Measurements from ENCODE around the gene IL12RB2. TPM values are rescaled to one million over a fixed set of nuclear protein-coding genes. Genes with fewer than 3 reads are reported as not detected.

Gene IL12RB2
- total and polyA plus RNA-seq, 5 donors: 0.05 to 0.33 (median 0.23) TPM

- H3K4me3 ChIP-seq (ENCODE audit: low read length): no peak overlapping the region
- WGBS: 37% methylated on average over 3 of the region's 3 CpGs
Measured at GRCh38 chr1:67376381-67376780, 68.7 kb downstream of the IL12RB2 start.

GRCh38 chr1:67377253-67377652 is 69.6 kb downstream of the IL12RB2 start:
- DNase-seq (no peak), ATAC-seq (no peak)
- Histone ChIP-seq H3K27me3 (ENCODE audit: control insufficient read depth, insufficient read depth) (no peaks in the 10 kb centered on the region), H3K27ac (ENCODE audit: low read length) (no peak overlapping the region), H3K9me3 (ENCODE audit: control insufficient read depth, low read length) (no peaks in the 10 kb centered on the region), H3K4me1 (ENCODE audit: control insufficient read depth, insufficient read depth, low read length) (no peaks in the 10 kb centered on the region), H3K4me3 (ENCODE audit: low read length) (no peak overlapping the region)
- intact Hi-C loops (cut with DNase I): no loop called here
- WGBS: 86% methylated on average over 1 of the region's 1 CpG

More at GRCh38 chr1:67376381-67376780, 68.7 kb downstream of the IL12RB2 start:
- intact Hi-C loops (cut with DNase I): no loop called here
- H3K27me3 ChIP-seq (ENCODE audit: control insufficient read depth, insufficient read depth): no peaks in the 10 kb centered on the region
- no peak for DNase-seq
- H3K4me1 ChIP-seq (ENCODE audit: control insufficient read depth, insufficient read depth, low read length): no peaks in the 10 kb centered on the region
- H3K9me3 ChIP-seq (ENCODE audit: control insufficient read depth, low read length): no peaks in the 10 kb centered on the region
- ATAC-seq: no peak
- H3K27ac ChIP-seq (ENCODE audit: low read length): no peak overlapping the region

- no peaks in the 10 kb centered on the region for H3K27me3 ChIP-seq (ENCODE audit: control insufficient read depth, insufficient read depth)
- H3K4me1 ChIP-seq (ENCODE audit: control insufficient read depth, insufficient read depth, low read length): peaks cover 1% of the 10 kb centered on the region
- ATAC-seq (no peak), DNase-seq (no peak)
- WGBS: 52% methylated on average over 4 of the region's 4 CpGs
- no peak overlapping the region for H3K27ac ChIP-seq (ENCODE audit: low read length)
- intact Hi-C loops (cut with DNase I): no loop called here
- H3K9me3 ChIP-seq (ENCODE audit: control insufficient read depth, low read length): no peaks in the 10 kb centered on the region
- no peak overlapping the region for H3K4me3 ChIP-seq (ENCODE audit: low read length)
Measured at GRCh38 chr1:67381154-67381553, 73.5 kb downstream of the IL12RB2 start.

- ATAC-seq: no peak
- WGBS: 67% methylated on average over 1 of the region's 1 CpG
- Histone ChIP-seq H3K4me3 (ENCODE audit: low read length) (no peak overlapping the region), H3K4me1 (ENCODE audit: control insufficient read depth, insufficient read depth, low read length) (peaks cover 1% of the 10 kb centered on the region), H3K27me3 (ENCODE audit: control insufficient read depth, insufficient read depth) (no peaks in the 10 kb centered on the region), H3K27ac (ENCODE audit: low read length) (no peak overlapping the region), H3K9me3 (ENCODE audit: control insufficient read depth, low read length) (no peaks in the 10 kb centered on the region)
- intact Hi-C loops (cut with DNase I): no loop called here
- DNase-seq: no peak
Measured at GRCh38 chr1:67382292-67382691, 74.6 kb downstream of the IL12RB2 start.

- no peak for ATAC-seq
- WGBS: 88% methylated on average over 2 of the region's 2 CpGs
- intact Hi-C loops (cut with DNase I): no loop called here
Measured at GRCh38 chr1:67383999-67384638, 76.4 kb downstream of the IL12RB2 start.

GRCh38 chr1:67390041-67390887 is 82.6 kb downstream of the IL12RB2 start:
- 91% methylated on average over 3 of the region's 3 CpGs for WGBS
- no peak overlapping the region for H3K4me3 ChIP-seq (ENCODE audit: low read length)
- H3K9me3 ChIP-seq (ENCODE audit: control insufficient read depth, low read length): no peaks in the 10 kb centered on the region
- intact Hi-C loops (cut with DNase I): loop anchor here in 1 of 4 donors (10.0 kb wide), 1 partner anchor 75 kb away; no protein-coding TSS in a partner anchor
- H3K4me1 ChIP-seq (ENCODE audit: control insufficient read depth, insufficient read depth, low read length): peaks cover 6% of the 10 kb centered on the region
- DNase-seq: no peak
- no peaks in the 10 kb centered on the region for H3K27me3 ChIP-seq (ENCODE audit: control insufficient read depth, insufficient read depth)
- no peak for ATAC-seq
- no peak overlapping the region for H3K27ac ChIP-seq (ENCODE audit: low read length)

More at GRCh38 chr1:67383999-67384638, 76.4 kb downstream of the IL12RB2 start:
- H3K4me1 ChIP-seq (ENCODE audit: control insufficient read depth, insufficient read depth, low read length): peaks cover 1% of the 10 kb centered on the region
- H3K27me3 ChIP-seq (ENCODE audit: control insufficient read depth, insufficient read depth): no peaks in the 10 kb centered on the region
- H3K27ac ChIP-seq (ENCODE audit: low read length): no peak overlapping the region
- no peak for DNase-seq
- no peaks in the 10 kb centered on the region for H3K9me3 ChIP-seq (ENCODE audit: control insufficient read depth, low read length)
- H3K4me3 ChIP-seq (ENCODE audit: low read length): no peak overlapping the region

- WGBS: 51% methylated on average over 12 of the region's 12 CpGs
- DNase-seq (peak; percentile 32 to 68 (median 58)), ATAC-seq (peak; percentile 73 to 80)
- Histone ChIP-seq H3K27me3 (ENCODE audit: control insufficient read depth, insufficient read depth) (no peaks in the 10 kb centered on the region), H3K4me1 (ENCODE audit: control insufficient read depth, insufficient read depth, low read length) (peaks cover 6% of the 10 kb centered on the region), H3K4me3 (ENCODE audit: low read length) (no peak overlapping the region), H3K9me3 (ENCODE audit: control insufficient read depth, low read length) (no peaks in the 10 kb centered on the region), H3K27ac (ENCODE audit: low read length) (peak overlapping the region; percentile 51)
- intact Hi-C loops (cut with DNase I): loop anchor here in 1 of 4 donors (10.0 kb wide), 1 partner anchor 72 kb away; no protein-coding TSS in a partner anchor
Measured at GRCh38 chr1:67393240-67393639, 85.6 kb downstream of the IL12RB2 start.

GRCh38 chr1:67393737-67394136 is 86.1 kb downstream of the IL12RB2 start:
- intact Hi-C loops (cut with DNase I): loop anchor here in 1 of 4 donors (10.0 kb wide), 1 partner anchor 71 kb away; no protein-coding TSS in a partner anchor
- Histone ChIP-seq H3K4me1 (ENCODE audit: control insufficient read depth, insufficient read depth, low read length) (peaks cover 6% of the 10 kb centered on the region), H3K27ac (ENCODE audit: low read length) (peak overlapping the region; percentile 51), H3K9me3 (ENCODE audit: control insufficient read depth, low read length) (no peaks in the 10 kb centered on the region), H3K4me3 (ENCODE audit: low read length) (no peak overlapping the region), H3K27me3 (ENCODE audit: control insufficient read depth, insufficient read depth) (no peaks in the 10 kb centered on the region)
- 67% methylated on average over 3 of the region's 3 CpGs for WGBS
- peak in 1 of 2 donors; percentile 20 for ATAC-seq
- no peak for DNase-seq

GRCh38 chr1:67394548-67394947 is 86.9 kb downstream of the IL12RB2 start:
- H3K4me1 ChIP-seq (ENCODE audit: control insufficient read depth, insufficient read depth, low read length): peaks cover 6% of the 10 kb centered on the region
- H3K27me3 ChIP-seq (ENCODE audit: control insufficient read depth, insufficient read depth): no peaks in the 10 kb centered on the region
- 97% methylated on average over 4 of the region's 4 CpGs for WGBS
- DNase-seq: no peak
- ATAC-seq: no peak
- H3K27ac ChIP-seq (ENCODE audit: low read length): no peak overlapping the region
- intact Hi-C loops (cut with DNase I): loop anchor here in 1 of 4 donors (10.0 kb wide), 1 partner anchor 70 kb away; no protein-coding TSS in a partner anchor
- H3K4me3 ChIP-seq (ENCODE audit: low read length): no peak overlapping the region
- H3K9me3 ChIP-seq (ENCODE audit: control insufficient read depth, low read length): no peaks in the 10 kb centered on the region

GRCh38 chr1:67399199-67399993 is 91.7 kb downstream of the IL12RB2 start:
- DNase-seq (no peak), ATAC-seq (no peak)
- Histone ChIP-seq H3K27me3 (ENCODE audit: control insufficient read depth, insufficient read depth) (no peaks in the 10 kb centered on the region), H3K4me3 (ENCODE audit: low read length) (no peak overlapping the region), H3K27ac (ENCODE audit: low read length) (no peak overlapping the region), H3K4me1 (ENCODE audit: control insufficient read depth, insufficient read depth, low read length) (no peaks in the 10 kb centered on the region), H3K9me3 (ENCODE audit: control insufficient read depth, low read length) (no peaks in the 10 kb centered on the region)
- intact Hi-C loops (cut with DNase I): loop anchor here in 1 of 4 donors (10.0 kb wide), 1 partner anchor 65 kb away; no protein-coding TSS in a partner anchor
- WGBS: 82% methylated on average over 7 of the region's 7 CpGs

Measured in right cardiac atrium (tissue), 5 donors.